HG03175 (cell line): ENCODE results near the gene CACNG3.
"Not testable (repeated sequence)": the region's sequence is repeated elsewhere in the genome, so short reads cannot be mapped to it uniquely, and the experiment has no call there.

Experiments
- ATAC-seq: cut with Tn5 transposase; IDR thresholded peaks from one replicate; pipeline ENCODE4 v1.9.1; 2021; ENCODE audit warnings: mild to moderate bottlenecking, moderate library complexity; ENCODE audit not compliant: unreplicated experiment

The CACNG3 gene

GRCh38 chr16:24328835-24329452, 72.8 kb downstream of the CACNG3 start:
- ATAC-seq = no peak

GRCh38 chr16:24332178-24332577, 76.0 kb downstream of the CACNG3 start:
- no peak for ATAC-seq

- no peak for ATAC-seq
Measured at GRCh38 chr16:24332582-24333090, 76.5 kb downstream of the CACNG3 start.

GRCh38 chr16:24336491-24336890, 80.4 kb downstream of the CACNG3 start:
- ATAC-seq = no peak

GRCh38 chr16:24337013-24337412, 80.9 kb downstream of the CACNG3 start:
- ATAC-seq = no peak

GRCh38 chr16:24343829-24344228, 87.7 kb downstream of the CACNG3 start:
- ATAC-seq = not testable (repeated sequence)

- no peak for ATAC-seq
Measured at GRCh38 chr16:24344784-24345183, 88.6 kb downstream of the CACNG3 start.

- no peak for ATAC-seq
Measured at GRCh38 chr16:24345704-24346103, 89.6 kb downstream of the CACNG3 start.

- ATAC-seq = no peak
Measured at GRCh38 chr16:24346734-24347133, 90.6 kb downstream of the CACNG3 start.

GRCh38 chr16:24347556-24347955, 91.4 kb downstream of the CACNG3 start:
- no peak for ATAC-seq

GRCh38 chr16:24348545-24349290, 92.6 kb downstream of the CACNG3 start:
- no peak for ATAC-seq

GRCh38 chr16:24349320-24349719, 93.2 kb downstream of the CACNG3 start:
- no peak for ATAC-seq

- no peak for ATAC-seq
Measured at GRCh38 chr16:24352746-24353145, 96.6 kb downstream of the CACNG3 start.

GRCh38 chr16:24353622-24354021, 97.5 kb downstream of the CACNG3 start:
- no peak for ATAC-seq

- ATAC-seq = no peak
Measured at GRCh38 chr16:24357511-24357910, 101.4 kb downstream of the CACNG3 start.

GRCh38 chr16:24358117-24358516, 102.0 kb downstream of the CACNG3 start:
- no peak for ATAC-seq

- ATAC-seq = no peak
Measured at GRCh38 chr16:24359490-24359889, 103.4 kb downstream of the CACNG3 start.

- no peak for ATAC-seq
Measured at GRCh38 chr16:24360936-24361335, 104.8 kb downstream of the CACNG3 start.

- no peak for ATAC-seq
Measured at GRCh38 chr16:24364596-24364995, 108.5 kb downstream of the CACNG3 start.

- no peak for ATAC-seq
Measured at GRCh38 chr16:24367186-24367710, 111.1 kb downstream of the CACNG3 start.

- no peak for ATAC-seq
Measured at GRCh38 chr16:24372824-24373223, 116.7 kb downstream of the CACNG3 start.

- ATAC-seq = no peak
Measured at GRCh38 chr16:24378999-24379398, 122.9 kb downstream of the CACNG3 start.
